H1 (cell line): ENCODE data around the gene MPIG6B. TPM values are rescaled to one million over a fixed set of nuclear protein-coding genes. Genes with fewer than 3 reads are reported as not detected.

Experiments
- ASH2L ChIP-seq: fragments of 200-600, 300-600 bp; sonication (generic); IDR thresholded peaks from one replicate; pipeline ENCODE4 v1.7.1; 2017; ENCODE audit warnings: low read length
- EZH2 ChIP-seq: fragments of 200-600 bp; sonication (generic); IDR thresholded peaks from 2 replicates; pipeline ENCODE4 v1.7.1; 2012; ENCODE audit warnings: low read depth, mild to moderate bottlenecking, moderate library complexity, low read length, inconsistent platforms; ENCODE audit not compliant: severe bottlenecking
- GABPA ChIP-seq: IDR thresholded peaks from 2 replicates; pipeline ENCODE4 v1.6.1; 2011; ENCODE audit warnings: mild to moderate bottlenecking, low read length, moderate library complexity, borderline replicate concordance; ENCODE audit not compliant: insufficient read depth
- KDM5A ChIP-seq: fragments of 200-600 bp; IDR thresholded peaks from 2 replicates; pipeline ENCODE4 v1.7.1; 2012; ENCODE audit warnings: mild to moderate bottlenecking, low read length, inconsistent platforms, mixed read lengths
- MAX ChIP-seq: IDR thresholded peaks from 2 replicates; pipeline ENCODE4 v1.6.1; 2012; ENCODE audit warnings: inconsistent platforms
- PHF8 ChIP-seq: fragments of 200-600 bp; sonication (generic); conservative IDR thresholded peaks from 2 replicates; pipeline ENCODE4 v1.7.1; 2012; ENCODE audit warnings: low read depth, mild to moderate bottlenecking, inconsistent platforms, low read length, moderate library complexity
- RBBP5 ChIP-seq: IDR thresholded peaks from 2 replicates; pipeline ENCODE4 v1.7.1; 2012; ENCODE audit warnings: low read depth, mild to moderate bottlenecking, inconsistent platforms, low read length, moderate library complexity, borderline replicate concordance
- SP1 ChIP-seq: IDR thresholded peaks from 2 replicates; pipeline ENCODE4 v1.6.1; 2011; ENCODE audit warnings: low read depth, low read length
- SP2 ChIP-seq: IDR thresholded peaks from 2 replicates; pipeline ENCODE4 v1.6.1; 2012; ENCODE audit warnings: mild to moderate bottlenecking, low read length, inconsistent platforms
- TEAD4 ChIP-seq: IDR thresholded peaks from 2 replicates; pipeline ENCODE4 v1.6.1; 2012; ENCODE audit warnings: low read depth, low read length, inconsistent platforms, mixed read lengths
- YY1 ChIP-seq: IDR thresholded peaks from 2 replicates; pipeline ENCODE4 v1.6.1; 2011; ENCODE audit warnings: low read depth, mild to moderate bottlenecking, low read length
- polyA plus RNA-seq, 7 experiments: library from polyadenylated mRNA; depleted of rRNA in 3 of 7; stranded (reverse) in 5 of 7; unstranded in 2 of 7; fragments of >200 nt in 5 of 7; fragments of 200-250 nt in 2 of 7; gene quantifications; 1 replicate in 5 of 7; 2 replicates in 1 of 7; 4 replicates in 1 of 7; pipeline versions ENCODE4 v1.2.1 to v1.2.3, GENCODE V29; 2011 to 2013; ENCODE audit warnings: missing spikeins in 2 of 7, mixed read lengths in 2 of 7
- total RNA-seq: library from RNA; stranded (reverse); fragmentation: NEBNext Ultra II Directional; extraction: Animal tissue kit (Norgen Biotek cat#: 25700); gene quantifications from 2 replicates; pipeline ENCODE4 v1.2.1, GENCODE V29; 2021

The MPIG6B gene
- total and polyA plus RNA-seq, 2 of the 8 experiments (the other 6 are each of a cell fraction or from before 2014, with no cell fraction given), result 0.18 TPM; not detected in 1

GRCh38 chr6:31770860-31771259, 47.7 kb downstream of the MPIG6B start (continued):
- TF ChIP-seq RBBP5 (no peak), EZH2 (no peak), PHF8 (no peak), GABPA (no peak), SP2 (no peak), YY1 (no peak), TEAD4 (no peak), MAX (no peak), ASH2L (no peak), SP1 (no peak), KDM5A (no peak)
